GM19467 (cell line): ENCODE measurements around the gene NACC2.

Experiments
- ATAC-seq: cut with Tn5 transposase; IDR thresholded peaks from one replicate; pipeline ENCODE4 v1.9.1; 2021; ENCODE audit warnings: mild to moderate bottlenecking, moderate library complexity; ENCODE audit not compliant: unreplicated experiment

Gene NACC2

DNA sequence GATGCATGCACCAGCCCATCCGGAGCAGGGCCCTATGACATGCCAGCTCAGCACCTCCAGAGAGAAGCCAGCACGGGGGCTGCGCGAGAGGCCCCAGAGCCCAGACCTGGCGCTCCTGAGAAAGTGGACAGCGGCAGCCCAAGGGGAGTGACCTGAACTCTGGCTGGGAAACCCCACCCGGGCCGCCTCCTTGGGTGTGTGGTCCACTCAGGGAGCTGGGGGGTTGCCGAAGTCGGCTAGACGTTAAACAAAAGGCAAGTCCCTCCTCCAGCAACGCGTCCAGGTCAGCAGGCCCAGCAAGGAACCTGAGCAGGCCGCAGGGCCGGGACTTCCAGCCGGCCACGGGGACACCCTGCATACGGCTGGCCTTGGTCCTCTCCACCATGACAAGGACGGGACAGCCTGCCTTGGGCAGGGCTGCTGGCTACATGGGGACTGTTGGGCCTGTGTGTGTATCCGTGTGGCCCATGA lies 35.7 kb downstream of the NACC2 start:
- no peak for ATAC-seq

DNA sequence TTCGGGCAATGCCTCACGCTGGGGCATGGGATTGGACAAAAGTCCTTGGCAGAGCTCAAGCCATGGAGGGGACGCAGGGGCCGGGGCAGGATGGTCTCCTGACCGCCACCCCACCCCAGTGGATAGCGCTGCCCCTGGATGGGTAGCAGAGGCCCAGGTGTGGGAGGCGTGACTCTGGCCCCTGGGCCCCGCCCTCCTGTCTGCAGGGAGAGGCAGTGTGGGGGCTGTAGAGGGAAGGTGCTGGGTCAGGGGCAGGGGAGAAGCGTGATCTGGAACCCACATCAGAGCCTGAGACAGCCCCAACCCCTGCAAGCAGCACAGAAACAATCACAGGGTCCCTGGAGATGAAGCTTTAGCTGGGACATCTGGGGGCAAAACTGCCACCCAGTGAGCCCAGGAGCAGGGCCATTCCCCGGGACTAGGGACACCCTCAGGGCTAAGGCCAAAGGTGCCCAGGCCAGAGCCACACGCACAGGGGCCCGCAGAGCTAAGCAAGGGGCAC lies 36.2 kb downstream of the NACC2 start:
- ATAC-seq = no peak

DNA sequence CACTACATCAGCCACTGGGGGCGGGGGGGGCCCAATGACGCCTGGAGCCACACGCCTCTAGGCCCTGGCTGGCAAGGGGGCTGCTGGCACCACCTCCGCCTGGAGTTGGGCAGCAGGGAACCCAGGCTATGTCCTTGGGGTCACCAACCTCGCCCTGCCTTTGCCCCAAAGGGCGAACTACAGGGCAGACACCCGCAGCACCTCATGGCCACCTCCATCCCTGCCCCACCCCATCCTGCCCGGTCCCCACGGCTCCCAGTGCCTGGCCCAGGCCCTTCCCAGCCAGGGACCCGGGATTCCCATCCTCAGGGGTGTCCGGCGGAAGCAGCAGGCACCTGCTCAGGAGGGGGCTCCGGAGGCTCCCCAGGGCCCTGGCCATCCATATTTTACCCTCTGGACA lies 37.0 kb downstream of the NACC2 start:
- ATAC-seq = no peak

DNA sequence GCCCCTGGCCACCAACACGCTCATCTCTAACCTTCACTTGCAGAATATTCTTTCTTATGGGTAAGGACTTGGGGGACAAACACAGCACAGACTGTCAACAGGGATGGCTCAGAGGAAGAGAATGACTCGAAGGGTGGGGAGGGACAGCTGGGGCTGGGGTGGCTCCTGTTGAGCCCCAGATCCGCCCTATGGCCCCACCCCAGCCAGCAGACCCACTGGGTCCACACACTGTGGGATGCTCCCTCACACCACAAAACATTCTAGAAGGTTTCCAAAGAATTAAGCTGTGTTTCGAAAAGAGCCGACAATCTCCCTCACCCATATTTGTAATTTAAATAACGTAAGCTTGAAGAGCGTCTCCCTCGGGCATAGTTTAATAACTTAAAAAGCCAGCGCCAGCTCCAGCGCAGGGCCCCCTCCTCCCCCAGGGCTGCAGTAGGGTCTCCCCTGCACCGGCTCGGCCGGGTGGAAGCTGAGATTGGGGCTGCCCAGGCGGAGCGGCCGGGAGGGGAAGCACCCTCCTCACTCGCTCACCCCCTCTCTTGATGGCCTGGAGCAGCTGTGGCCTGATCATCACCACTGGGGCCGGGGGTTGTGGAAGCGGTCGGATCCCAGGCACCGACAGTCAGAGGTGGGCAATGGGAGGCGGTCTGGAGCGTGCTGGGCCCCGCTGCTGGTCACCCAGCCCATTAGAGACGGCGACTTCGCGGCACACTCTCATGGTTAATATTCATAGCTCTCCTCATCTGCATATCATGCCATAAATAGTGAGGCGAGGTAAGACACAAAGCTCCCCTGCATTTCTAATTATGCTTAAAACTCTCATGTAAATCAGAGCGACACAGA lies 37.6 kb downstream of the NACC2 start:
- ATAC-seq = no peak

DNA sequence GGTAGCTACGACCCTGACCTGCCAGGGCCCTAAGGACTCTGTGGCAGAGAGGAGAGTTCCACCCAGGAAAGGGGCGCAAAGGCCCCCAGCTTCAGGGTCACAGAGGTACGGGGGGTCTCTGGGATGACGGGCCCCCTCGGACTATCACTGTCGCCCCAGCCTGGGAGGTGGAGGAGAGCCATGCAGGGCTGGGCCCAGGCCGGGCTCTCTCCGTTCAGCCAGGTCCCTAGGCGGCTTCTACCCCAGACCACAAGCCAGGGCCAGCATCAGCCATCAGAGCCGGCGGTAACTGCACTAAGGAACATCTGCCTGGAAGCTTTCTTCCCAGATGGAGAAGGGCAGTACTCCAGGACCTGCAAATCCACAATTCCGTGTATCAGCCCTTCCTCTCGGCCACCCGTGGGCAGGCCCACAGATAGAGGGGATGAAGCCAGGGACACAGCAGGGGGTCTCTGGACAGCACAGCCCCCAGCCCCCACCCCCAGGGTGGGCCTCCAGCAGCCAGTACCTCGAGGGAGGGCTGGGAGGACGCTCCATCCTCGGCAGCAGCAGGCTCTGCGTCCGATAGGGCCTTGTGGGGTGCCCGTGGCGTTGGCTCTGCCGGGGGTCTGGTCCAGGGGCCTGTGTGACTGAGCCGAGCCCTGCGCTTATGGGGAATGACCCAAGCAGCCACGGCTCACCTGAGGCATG lies 38.4 kb downstream of the NACC2 start:
- no peak for ATAC-seq

DNA sequence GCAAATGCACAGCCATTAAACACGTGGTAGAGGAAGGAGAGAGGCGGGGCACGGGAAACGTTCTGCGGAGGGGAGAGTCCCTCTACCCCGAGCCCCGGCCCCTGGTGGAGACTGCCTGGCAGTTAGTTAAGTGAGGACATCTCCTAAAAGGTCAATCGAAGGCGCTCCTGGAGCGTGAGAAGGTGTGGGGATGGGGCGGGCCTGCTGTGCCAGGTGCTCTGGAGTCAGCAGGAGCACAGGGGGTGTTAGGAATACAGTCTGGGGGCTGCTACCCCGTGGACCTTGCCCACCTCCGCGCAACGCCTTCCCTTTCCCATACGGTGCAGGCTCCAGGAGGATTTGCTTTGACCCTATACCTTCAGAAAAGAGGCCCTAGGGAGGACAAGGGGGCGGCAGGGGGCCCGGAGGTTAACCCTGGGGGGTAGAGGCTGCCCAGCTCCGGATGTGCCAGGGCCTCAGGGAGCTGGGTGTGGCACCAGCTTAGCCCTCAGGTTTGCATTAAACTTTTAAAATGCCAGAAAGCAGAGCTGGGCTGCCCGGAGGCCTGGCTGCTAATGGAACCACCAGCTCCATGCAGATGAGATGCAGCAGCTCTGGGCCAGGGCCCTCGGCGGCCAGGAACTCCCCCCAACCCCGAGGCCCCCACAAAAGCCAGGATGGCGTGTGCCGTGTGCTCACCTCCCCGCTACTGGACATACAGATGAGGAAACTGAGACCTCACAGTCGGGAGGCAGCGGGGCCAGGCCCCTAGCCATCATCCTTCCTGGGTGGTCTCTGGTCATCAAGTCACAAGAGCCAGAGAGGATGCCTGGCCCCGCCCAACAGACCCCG lies 39.2 kb downstream of the NACC2 start:
- no peak for ATAC-seq

DNA sequence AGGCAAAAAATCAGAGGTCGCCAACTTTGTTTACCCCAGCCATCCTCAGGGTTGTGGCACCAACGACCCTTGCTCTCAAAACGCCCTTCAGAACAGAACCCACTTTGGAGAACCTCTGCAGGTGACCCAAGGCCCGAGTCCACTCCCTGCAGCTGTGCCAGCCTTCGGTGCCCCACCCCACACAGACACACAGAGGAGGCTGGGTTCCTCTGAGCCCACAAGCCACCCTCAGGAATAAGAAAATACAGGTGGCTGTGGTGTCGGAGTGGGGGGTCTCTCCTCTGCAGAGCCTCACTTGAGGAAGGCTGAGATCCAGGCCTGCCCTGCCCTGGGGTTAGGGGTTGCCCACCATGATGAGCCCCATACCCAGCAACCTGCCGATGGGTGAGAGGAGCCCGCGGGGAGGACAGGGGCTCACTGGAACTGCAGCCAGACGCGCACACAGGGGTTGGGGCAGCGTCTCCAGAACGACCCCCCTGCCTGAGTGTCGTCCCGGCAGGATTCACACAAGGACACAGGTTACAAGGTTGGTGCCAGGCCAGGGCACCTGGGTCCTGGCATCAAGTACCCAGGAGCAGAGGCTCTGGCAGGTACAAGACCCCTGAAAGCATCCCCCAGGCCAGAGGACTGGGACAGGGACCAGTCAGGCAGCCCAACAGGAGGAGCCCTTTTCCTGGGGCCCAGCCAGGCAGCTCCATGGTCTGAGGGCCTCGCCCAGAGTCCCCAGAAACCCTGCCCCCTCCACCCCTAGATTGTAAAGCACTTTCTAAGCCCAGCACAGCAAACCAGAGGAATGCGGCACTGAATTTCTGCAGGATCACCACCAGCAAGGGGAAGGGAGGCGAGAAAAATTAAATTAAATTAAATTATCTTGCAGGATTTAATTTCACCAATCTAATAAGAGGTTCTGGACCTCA lies 40.0 kb downstream of the NACC2 start:
- no peak for ATAC-seq

DNA sequence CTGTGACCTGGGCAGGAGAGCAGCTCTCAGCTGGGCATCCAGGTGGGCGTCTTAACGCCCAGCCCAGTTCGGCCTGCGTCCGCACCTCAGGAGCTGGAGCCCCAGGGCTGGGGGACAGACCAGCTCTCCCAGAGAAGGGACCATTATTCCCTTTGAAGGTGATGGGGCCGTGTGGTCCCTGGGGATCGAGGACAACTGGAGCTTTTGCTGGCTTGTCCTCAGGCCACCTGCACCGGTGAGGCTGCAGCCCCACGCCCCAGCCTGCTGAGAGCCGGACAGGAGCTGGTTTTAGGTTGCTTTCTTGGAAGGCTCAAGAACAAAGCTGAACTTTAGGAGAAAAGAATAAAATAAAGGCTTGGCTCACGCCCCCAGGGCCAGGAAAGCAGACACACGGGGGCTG lies 40.9 kb downstream of the NACC2 start:
- ATAC-seq = no peak

DNA sequence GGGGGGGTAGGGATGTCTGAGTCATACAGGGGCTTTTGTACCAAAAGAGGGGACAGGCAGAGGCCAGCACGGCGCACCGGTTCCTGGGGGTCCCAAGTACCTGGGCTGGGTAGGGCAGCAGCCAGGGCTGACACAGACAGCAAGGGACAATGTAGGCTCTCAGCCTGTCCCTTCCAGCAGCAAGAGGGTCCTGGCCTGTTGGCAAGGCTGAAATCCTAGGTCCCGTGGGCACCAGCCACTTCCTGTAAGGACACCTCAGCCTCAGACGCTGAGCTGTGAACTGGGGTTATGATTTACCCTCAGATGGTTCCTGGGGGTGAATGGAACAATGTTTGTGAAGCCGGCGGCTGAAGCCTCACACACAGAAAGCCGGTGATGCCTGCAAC lies 41.3 kb downstream of the NACC2 start:
- no peak for ATAC-seq

DNA sequence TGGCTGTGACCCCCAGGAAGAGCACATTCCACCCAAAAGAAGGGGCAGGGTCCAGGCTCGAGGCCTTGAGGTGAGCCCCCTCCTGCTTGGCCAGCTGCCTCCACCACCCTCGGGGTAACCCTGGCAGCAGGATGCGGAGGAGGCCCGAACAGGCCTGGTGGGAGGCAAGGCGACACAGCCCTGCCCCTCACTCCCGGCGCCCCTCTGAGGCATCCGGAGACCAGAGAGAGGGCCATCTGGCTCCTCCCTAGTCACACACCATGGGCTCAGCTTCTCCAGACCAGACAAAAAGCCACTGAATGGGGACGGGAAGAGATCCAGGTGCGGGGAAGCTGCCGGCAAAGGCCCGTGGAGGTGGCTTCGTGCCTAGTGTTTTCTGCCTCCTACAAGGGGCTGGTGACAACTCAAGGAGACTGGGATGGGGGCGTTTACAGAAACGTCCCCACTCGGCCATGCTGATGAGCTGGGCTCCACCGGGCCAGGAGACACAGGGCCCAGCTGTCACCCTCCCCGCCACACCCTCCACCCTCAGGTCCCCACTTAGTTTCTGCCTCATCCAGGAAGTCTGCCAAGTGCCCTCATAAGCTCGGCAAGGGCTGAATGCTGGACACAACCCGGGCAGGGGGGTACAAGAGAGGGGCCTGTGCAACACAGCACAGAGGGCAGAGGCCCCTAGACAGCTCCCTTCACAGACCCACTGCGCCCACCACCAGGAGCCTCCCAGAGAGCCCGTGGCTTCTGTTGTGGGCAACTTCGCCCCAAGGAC lies 41.9 kb downstream of the NACC2 start:
- ATAC-seq = no peak

DNA sequence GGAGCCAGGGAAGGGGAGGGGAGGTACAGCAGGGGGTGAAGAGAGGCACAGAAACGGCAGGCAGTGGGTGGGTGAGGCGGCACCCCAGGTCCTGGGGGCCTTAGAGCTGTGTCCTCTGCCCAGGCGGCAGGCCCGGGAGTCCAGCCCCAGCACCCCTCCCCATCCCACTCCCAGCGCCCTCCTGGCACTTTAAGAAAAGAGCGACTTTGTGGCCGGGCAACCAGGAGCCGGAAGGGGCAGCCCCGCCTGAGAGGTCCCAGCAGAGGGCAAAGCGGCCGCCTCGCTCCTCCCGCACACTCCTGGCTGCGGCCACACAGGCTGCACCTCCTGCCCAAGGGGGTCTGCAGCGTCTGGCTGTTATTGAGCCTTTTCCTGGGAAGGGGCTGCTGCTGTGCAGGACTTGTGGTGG lies 42.6 kb downstream of the NACC2 start:
- ATAC-seq = no peak

DNA sequence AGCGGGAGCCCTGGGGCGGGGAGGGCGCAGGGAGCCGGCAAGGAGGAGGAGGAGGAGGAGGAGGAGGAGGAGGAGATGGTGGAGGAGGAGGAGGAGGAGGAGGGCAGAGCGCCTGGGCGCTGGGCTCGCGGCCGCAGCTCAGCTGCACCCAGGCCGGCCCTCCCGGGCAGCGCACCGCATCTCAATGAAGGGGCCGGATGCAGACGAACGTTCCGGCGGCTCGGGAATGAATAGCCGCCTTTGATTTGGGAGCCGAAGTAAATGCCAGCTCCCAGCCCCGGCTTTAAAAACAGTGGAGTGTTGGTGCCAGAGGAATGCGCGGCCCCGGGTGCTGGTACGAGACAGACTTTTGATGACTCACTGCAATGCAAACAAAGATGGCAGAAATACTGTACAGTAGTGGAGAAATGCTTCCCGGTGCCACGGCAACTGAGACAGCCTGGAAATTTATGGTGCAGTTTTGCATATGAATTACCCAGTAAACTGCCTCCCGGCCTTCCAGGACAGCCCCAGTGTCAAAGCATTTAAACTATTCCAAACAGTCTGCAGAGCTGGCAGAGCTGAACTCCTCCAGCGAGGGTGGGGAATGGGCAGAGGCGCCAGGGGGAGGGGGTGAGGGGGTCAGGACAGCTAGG lies 43.1 kb downstream of the NACC2 start:
- ATAC-seq = no peak

DNA sequence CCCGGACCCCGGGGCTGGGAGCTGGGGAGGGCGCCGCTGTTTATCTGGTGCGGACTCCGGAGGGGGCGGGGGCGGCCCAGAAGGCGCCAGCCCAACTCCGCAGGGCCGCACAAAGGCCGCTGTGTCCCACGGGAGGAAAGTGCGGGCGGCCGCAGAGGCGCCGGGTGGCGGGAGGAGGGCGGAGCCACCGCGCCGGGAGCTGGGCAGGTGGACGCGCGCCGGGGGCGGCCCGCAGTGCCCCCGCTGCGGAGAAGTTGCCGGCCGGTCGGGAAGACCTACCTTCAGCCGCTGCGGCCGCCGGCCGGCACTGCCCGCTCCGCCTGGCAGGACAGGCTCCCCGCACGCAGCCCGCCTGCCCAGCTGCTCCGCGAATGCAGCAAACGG lies 43.6 kb downstream of the NACC2 start:
- no peak for ATAC-seq

DNA sequence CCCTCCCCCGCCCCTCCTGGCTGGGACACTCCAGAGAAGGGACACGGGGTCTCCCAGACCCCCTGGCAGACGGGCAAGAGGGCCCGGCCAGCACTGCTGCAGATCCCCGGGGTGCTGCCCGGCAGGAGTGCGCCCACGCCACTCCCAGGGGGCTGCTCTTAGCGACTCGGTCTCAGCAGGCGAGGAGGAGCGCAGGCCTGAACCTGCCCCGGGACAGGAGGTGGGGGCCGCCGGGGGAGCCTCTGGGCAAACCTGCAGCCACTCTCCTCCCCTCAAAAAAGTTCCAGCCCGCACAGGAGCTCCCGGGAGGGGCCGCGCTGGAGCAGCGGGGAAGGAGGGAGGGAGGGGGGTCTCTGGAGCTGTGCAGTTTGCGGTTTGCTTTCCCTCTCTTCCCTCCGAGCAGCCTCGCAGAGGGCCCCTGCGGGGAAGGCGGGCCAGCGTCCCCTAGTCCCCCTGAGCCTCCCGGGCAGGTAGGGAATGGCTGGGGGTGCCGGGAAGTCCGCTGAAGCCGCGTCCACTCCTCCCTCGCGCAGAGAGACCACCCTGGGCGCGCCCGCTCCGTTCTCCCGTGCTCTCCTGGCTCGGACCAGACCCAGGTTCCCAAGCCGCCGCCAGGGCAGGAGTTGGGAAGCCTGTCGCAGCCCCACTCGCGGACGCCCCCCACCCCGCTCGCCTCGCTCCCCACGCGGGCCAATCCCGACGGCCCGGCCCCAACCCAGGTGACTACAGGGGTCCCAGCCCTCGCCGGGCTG lies 44.2 kb downstream of the NACC2 start:
- no peak for ATAC-seq

DNA sequence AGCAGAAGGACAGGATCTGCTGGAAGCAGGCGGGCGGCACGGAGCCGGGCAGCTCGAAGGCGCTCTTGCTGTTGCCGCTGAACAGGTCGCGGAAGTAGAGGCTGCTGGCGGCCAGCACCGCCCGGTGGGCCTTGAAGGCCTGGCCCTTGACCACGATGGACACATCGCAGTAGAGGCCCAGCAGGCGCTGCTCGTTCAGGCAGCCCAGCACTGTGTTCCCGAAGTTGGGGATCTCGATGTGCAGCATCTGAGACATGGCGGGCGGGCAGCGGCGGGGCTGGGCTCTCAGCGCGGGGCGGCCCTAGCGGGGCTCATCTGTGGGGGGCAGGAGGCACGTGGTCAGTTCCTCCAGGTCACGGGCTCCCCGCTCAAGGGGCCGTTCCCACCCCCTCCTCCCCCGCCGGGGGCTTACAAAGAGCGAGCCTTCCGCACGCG lies 44.8 kb downstream of the NACC2 start:
- ATAC-seq = no peak

DNA sequence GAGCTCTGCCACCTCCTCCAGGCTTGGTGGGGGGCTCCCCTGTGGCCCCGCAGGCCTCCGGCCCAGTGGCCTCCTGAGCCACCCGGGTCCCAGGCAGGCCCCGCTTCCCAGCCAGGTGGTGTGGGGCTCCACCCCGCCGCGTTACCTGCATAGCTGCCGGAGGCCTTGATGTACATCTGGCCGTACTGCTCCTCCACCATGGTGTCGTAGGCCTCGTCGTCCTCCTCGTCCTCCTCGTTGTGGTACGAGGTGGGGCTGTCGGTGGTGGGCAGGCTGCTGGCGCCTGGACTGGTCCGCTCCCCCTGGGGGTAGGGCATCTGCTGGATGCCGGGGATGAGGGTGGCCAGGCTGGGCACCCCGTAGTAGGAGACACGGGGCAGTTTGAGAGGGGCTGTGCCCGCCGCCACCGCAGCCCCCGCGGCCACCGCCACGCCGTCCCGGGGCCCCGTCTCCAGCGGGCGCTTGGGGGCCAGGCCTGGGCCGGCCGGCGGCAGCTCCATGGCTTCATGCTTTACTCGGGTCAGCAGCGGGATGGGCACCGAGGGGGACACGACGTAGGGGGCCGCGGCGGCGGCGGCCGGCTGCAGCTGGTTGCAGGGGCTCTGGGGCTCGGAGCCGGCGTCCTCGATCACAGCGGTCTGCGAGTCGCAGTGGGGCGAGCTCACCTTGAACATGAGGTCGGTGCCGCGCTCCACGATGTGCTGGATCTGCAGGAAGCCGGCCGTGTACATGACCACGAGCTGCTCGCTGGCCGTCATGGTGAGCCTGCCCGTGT lies 45.4 kb downstream of the NACC2 start:
- ATAC-seq = no peak

DNA sequence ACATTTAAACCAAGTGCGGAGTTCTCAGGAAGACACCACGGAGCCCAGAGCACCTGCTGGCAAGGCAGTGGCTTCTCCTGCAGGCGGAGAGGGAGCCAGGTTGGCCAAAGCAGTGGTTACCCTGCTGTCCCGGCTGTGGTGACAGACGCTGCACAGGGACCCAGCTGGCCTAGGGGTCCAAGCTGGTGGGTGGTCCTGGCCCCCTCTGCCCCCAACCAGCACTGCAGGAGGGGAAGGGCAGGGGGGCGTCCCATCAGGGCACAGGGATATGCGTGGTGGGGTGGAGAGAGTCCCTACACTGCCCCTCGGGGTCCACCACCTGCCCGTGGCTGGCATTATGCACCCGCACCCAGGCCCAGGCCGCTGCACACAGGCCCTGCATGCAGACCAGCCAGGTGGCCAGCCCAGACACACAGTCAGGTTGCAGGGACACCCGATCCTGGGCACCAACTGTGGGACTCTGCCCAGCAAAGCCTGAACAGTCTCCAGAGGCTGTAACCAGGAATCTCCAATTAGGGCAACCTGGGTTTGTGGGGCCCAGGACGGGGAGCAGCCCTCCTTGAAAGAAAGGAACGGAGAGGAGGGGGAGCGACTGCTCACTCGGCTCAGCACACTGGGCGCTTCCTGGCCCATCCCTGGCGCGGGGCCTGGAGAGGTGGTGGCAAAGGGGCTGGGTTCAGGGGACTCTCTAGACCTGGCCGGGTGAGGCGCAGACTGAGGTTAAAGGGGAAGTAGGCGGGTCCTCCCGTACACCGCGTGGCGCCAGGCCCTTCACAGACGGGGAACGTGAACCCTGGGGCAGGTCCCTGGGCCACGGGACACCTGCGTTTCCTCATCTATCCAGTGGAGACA lies 46.3 kb downstream of the NACC2 start:
- ATAC-seq = no peak
